Caco-2 (cell line): ENCODE measurements around the gene RHBDD1. TPM values are rescaled to one million over a fixed set of nuclear protein-coding genes. Genes with fewer than 3 reads are reported as not detected.

Experiments used
- BruUV-seq: library from RNA; stranded (reverse); fragments of 400-500 nt; replicated peaks from 2 replicates; lab custom pipeline; 2021; lab: Mats Ljungman, UMichigan
- CTCF ChIA-PET: fragments of 300-600 bp; sonication (Branson Sonifier 250); formaldehyde crosslinking; loops from one replicate; lab custom pipeline; 2022; ENCODE audit warnings: antibody characterized with exemption; lab: Charles Lee
- POLR2A ChIA-PET: fragments of 300-600 bp; sonication (Branson Sonifier 250); formaldehyde crosslinking; loops from one replicate; lab custom pipeline; 2022; ENCODE audit warnings: antibody characterized with exemption; lab: Charles Lee
- DNase-seq, 2 experiments: peaks; one replicate each; pipeline versions ENCODE4 v3.0.0 to v3.0.0-alpha.2; 2020 to 2022
- H3K27me3 ChIP-seq: replicated peaks from 2 replicates; pipeline ENCODE4 v1.6.0; 2011; ENCODE audit warnings: low read length; ENCODE audit not compliant: control insufficient read depth, insufficient read depth
- H3K36me3 ChIP-seq: 2 replicates; pipeline ENCODE4 v1.5.1; 2011; ENCODE audit warnings: low read length; ENCODE audit not compliant: control insufficient read depth, insufficient read depth
- H3K4me1 ChIP-seq: fragments of 250-450 bp; sonication (Bioruptor Pico); 2 replicates; pipeline ENCODE4 v1.5.1; 2020; ENCODE audit warnings: mild to moderate bottlenecking
- H3K4me3 ChIP-seq: 2 replicates; pipeline ENCODE4 v1.5.1; 2011; ENCODE audit warnings: low read depth, mild to moderate bottlenecking, control low read depth, low read length
- H3K9me3 ChIP-seq: fragments of 250-450 bp; sonication (Bioruptor Pico); 2 replicates; pipeline ENCODE4 v1.5.1; 2020; ENCODE audit warnings: mild to moderate bottlenecking, moderate library complexity
- H3K27ac Mint-ChIP-seq: one replicate; pipeline ENCODE4 v1.8.0; 2022; ENCODE audit warnings: mixed read lengths; ENCODE audit not compliant: unreplicated experiment
- H3K27me3 Mint-ChIP-seq: one replicate; pipeline ENCODE4 v1.8.0; 2022; ENCODE audit warnings: mixed read lengths; ENCODE audit not compliant: insufficient read depth, unreplicated experiment
- H3K36me3 Mint-ChIP-seq: one replicate; pipeline ENCODE4 v1.8.0; 2022; ENCODE audit warnings: mild to moderate bottlenecking, mixed read lengths; ENCODE audit not compliant: insufficient read depth, unreplicated experiment
- H3K4me1 Mint-ChIP-seq: one replicate; pipeline ENCODE4 v1.8.0; 2022; ENCODE audit warnings: low read depth, mixed read lengths; ENCODE audit not compliant: unreplicated experiment
- H3K4me3 Mint-ChIP-seq: one replicate; pipeline ENCODE4 v1.8.0; 2022; ENCODE audit warnings: mild to moderate bottlenecking, moderate library complexity, mixed read lengths; ENCODE audit not compliant: unreplicated experiment
- H3K9me3 Mint-ChIP-seq: one replicate; pipeline ENCODE4 v1.8.0; 2022; ENCODE audit warnings: mixed read lengths; ENCODE audit not compliant: unreplicated experiment
- CTCF ChIP-seq, 2 experiments: fragments of 200-600 bp in 1 of 2; IDR thresholded peaks; 1 replicate in 1 of 2; 2 replicates in 1 of 2; pipeline versions ENCODE4 v1.5.1 to v1.8.0; 2011 to 2022; ENCODE audit warnings: antibody characterized with exemption in 1 of 2, control low read depth in 1 of 2, inconsistent platforms in 1 of 2, low read depth in 1 of 2, low read length in 1 of 2, mild to moderate bottlenecking in 1 of 2, moderate library complexity in 1 of 2; ENCODE audit not compliant: insufficient read depth in 1 of 2, severe bottlenecking in 1 of 2, unreplicated experiment in 1 of 2
- intact Hi-C: fragments of 100-400 bp; cut with micrococcal nuclease; formaldehyde crosslinking; loops from one replicate; pipeline ENCODE4 v1.10.0; 2022; ENCODE audit not compliant: unreplicated experiment
- total RNA-seq: library from RNA; stranded (reverse); gene quantifications from 2 replicates; pipeline ENCODE4 v1.2.3, GENCODE V29; 2022

Gene RHBDD1
- total RNA-seq, 1 experiment from 2014 or later: 14.3 TPM

GRCh38 chr2:226898121-226898520, 62.3 kb downstream of the RHBDD1 start:
- Mint-ChIP-seq H3K4me1 (no peaks in the 10 kb centered on the region), H3K4me3 (no peak overlapping the region), H3K9me3 (no peaks in the 10 kb centered on the region), H3K36me3 (no peaks in the 10 kb centered on the region), H3K27ac (no peak overlapping the region), H3K27me3 (no peaks in the 10 kb centered on the region)
- CTCF ChIA-PET: no interaction called here
- intact Hi-C loops: no loop called here
- Histone ChIP-seq H3K4me3 (no peak overlapping the region), H3K4me1 (no peaks in the 10 kb centered on the region), H3K27me3 (no peaks in the 10 kb centered on the region), H3K36me3 (no peaks in the 10 kb centered on the region), H3K9me3 (no peaks in the 10 kb centered on the region)
- POLR2A ChIA-PET: no interaction called here
- no peak for DNase-seq
- no TSS peak for BruUV-seq
- no peak for TF ChIP-seq CTCF (IDR thresholded peaks at IDR 0.05; ENCODE audit: insufficient read depth in 1 of 2, low read depth in 1 of 2, low read length in 1 of 2, severe bottlenecking in 1 of 2, unreplicated experiment in 1 of 2)

- ChIA-PET CTCF (no interaction called here), POLR2A (no interaction called here)
- BruUV-seq: no TSS peak
- Histone ChIP-seq H3K9me3 (no peaks in the 10 kb centered on the region), H3K27me3 (no peaks in the 10 kb centered on the region), H3K4me1 (no peaks in the 10 kb centered on the region), H3K4me3 (no peak overlapping the region), H3K36me3 (no peaks in the 10 kb centered on the region)
- no peak for TF ChIP-seq CTCF (IDR thresholded peaks at IDR 0.05; ENCODE audit: insufficient read depth in 1 of 2, low read depth in 1 of 2, low read length in 1 of 2, severe bottlenecking in 1 of 2, unreplicated experiment in 1 of 2)
- DNase-seq: no peak
- Mint-ChIP-seq H3K4me3 (no peak overlapping the region), H3K9me3 (no peaks in the 10 kb centered on the region), H3K27me3 (no peaks in the 10 kb centered on the region), H3K27ac (no peak overlapping the region), H3K4me1 (no peaks in the 10 kb centered on the region), H3K36me3 (no peaks in the 10 kb centered on the region)
- intact Hi-C loops: no loop called here
Observed at GRCh38 chr2:226898897-226899296, 63.0 kb downstream of the RHBDD1 start.

GRCh38 chr2:226902041-226902966, 66.5 kb downstream of the RHBDD1 start:
- ChIA-PET POLR2A (no interaction called here), CTCF (no interaction called here)
- H3K27me3 ChIP-seq: no peaks in the 10 kb centered on the region
- no TSS peak for BruUV-seq
- TF ChIP-seq CTCF (IDR thresholded peaks at IDR 0.05; ENCODE audit: insufficient read depth in 1 of 2, low read depth in 1 of 2, low read length in 1 of 2, severe bottlenecking in 1 of 2, unreplicated experiment in 1 of 2): no peak
- Mint-ChIP-seq H3K4me3 (no peak overlapping the region), H3K4me1 (no peaks in the 10 kb centered on the region), H3K36me3 (no peaks in the 10 kb centered on the region), H3K27ac (no peak overlapping the region), H3K9me3 (no peaks in the 10 kb centered on the region), H3K27me3 (no peaks in the 10 kb centered on the region)
- H3K36me3 ChIP-seq: no peaks in the 10 kb centered on the region
- no peak overlapping the region for H3K4me3 ChIP-seq
- intact Hi-C loops: no loop called here
- no peaks in the 10 kb centered on the region for H3K9me3 ChIP-seq
- no peaks in the 10 kb centered on the region for H3K4me1 ChIP-seq
- DNase-seq: no peak
